H1 (cell line): ENCODE results near the gene SPACDR. TPM values are rescaled to one million over a fixed set of nuclear protein-coding genes. Genes with fewer than 3 reads are reported as not detected.

ENCODE experiments used
- CTCF ChIA-PET: fragments of 300-600 bp; sonication (Branson Sonifier 250); formaldehyde crosslinking; loops from one replicate; lab custom pipeline; 2021; ENCODE audit not compliant: partially characterized antibody; lab: Charles Lee
- POLR2A ChIA-PET: fragments of 300-600 bp; sonication (Branson Sonifier 250); formaldehyde crosslinking; loops from one replicate; lab custom pipeline; 2021; ENCODE audit warnings: inconsistent platforms; ENCODE audit not compliant: partially characterized antibody; lab: Charles Lee
- DNase-seq, 2 experiments: peaks; one replicate each; pipeline versions ENCODE4 v3.0.0 to v3.0.0-alpha.2; 2010 to 2022; ENCODE audit warnings: low spot score in 2 of 2, low read depth in 1 of 2, mixed read lengths in 1 of 2
- FAIRE-seq: peaks from 2 replicates; lab custom pipeline; 2011; peaks lifted over from hg19 to GRCh38; lab: Jason Lieb, UNC
- H2AFZ ChIP-seq: 2 replicates; pipeline ENCODE4 v1.8.1; 2012; ENCODE audit warnings: low read length, inconsistent platforms
- H2AK5ac ChIP-seq: 2 replicates; pipeline ENCODE4 v1.6.1; 2013; ENCODE audit warnings: low read depth, low read length
- H2BK120ac ChIP-seq: replicated peaks from 2 replicates; pipeline ENCODE3; 2013; ENCODE audit warnings: low read depth, low read length, inconsistent platforms
- H2BK12ac ChIP-seq: 2 replicates; pipeline ENCODE4 v1.6.1; 2013; ENCODE audit warnings: low read depth, low read length
- H2BK15ac ChIP-seq: 2 replicates; pipeline ENCODE4 v1.6.1; 2013; ENCODE audit warnings: low read length
- H2BK20ac ChIP-seq: 2 replicates; pipeline ENCODE4 v1.6.1; 2013; ENCODE audit warnings: low read length
- H2BK5ac ChIP-seq: 2 replicates; pipeline ENCODE4 v1.6.1; 2013; ENCODE audit warnings: low read depth, low read length
- H3K14ac ChIP-seq: 2 replicates; pipeline ENCODE4 v1.6.1; 2013; ENCODE audit warnings: inconsistent platforms; ENCODE audit not compliant: insufficient read length
- H3K18ac ChIP-seq: 2 replicates; pipeline ENCODE4 v1.6.1; 2013; ENCODE audit warnings: low read length; ENCODE audit errors: extremely low read depth
- H3K23ac ChIP-seq: 2 replicates; pipeline ENCODE4 v1.6.1; 2013; ENCODE audit warnings: inconsistent platforms; ENCODE audit not compliant: insufficient read length
- H3K23me2 ChIP-seq: 2 replicates; pipeline ENCODE4 v1.6.1; 2013; ENCODE audit warnings: low read depth, low read length
- H3K27ac ChIP-seq: 2 replicates; pipeline ENCODE4 v1.6.1; 2011; ENCODE audit warnings: low read depth, low read length, inconsistent platforms
- H3K27me3 ChIP-seq, 4 experiments: replicated peaks in 1 of 4; 1 replicate in 1 of 4; 2 replicates in 3 of 4; pipeline versions ENCODE4 v1.6.1 to v1.8.1; 2011 to 2013; ENCODE audit warnings: low read length in 3 of 4, mild to moderate bottlenecking in 3 of 4, inconsistent platforms in 2 of 4, mixed read lengths in 2 of 4, moderate library complexity in 1 of 4; ENCODE audit not compliant: control insufficient read depth in 3 of 4, insufficient read depth in 3 of 4; ENCODE audit errors: extremely low read depth in 1 of 4
- H3K36me3 ChIP-seq, 4 experiments: 2 replicates each; pipeline versions ENCODE4 v1.6.1 to v1.8.1; 2011 to 2013; ENCODE audit warnings: mild to moderate bottlenecking in 4 of 4, low read length in 3 of 4, moderate library complexity in 2 of 4, control low read depth in 1 of 4, inconsistent platforms in 1 of 4; ENCODE audit not compliant: insufficient read depth in 4 of 4, control insufficient read depth in 2 of 4
- H3K4ac ChIP-seq: replicated peaks from 2 replicates; pipeline ENCODE3; 2013; ENCODE audit warnings: low read length, low read depth, mixed read lengths, inconsistent platforms; ENCODE audit not compliant: insufficient read length
- H3K4me1 ChIP-seq, 4 experiments: replicated peaks in 1 of 4; 1 replicate in 1 of 4; 2 replicates in 3 of 4; pipeline versions ENCODE4 v1.6.1 to v1.8.1; 2011 to 2013; ENCODE audit warnings: low read length in 3 of 4, inconsistent platforms in 2 of 4, mixed read lengths in 1 of 4; ENCODE audit not compliant: insufficient read depth in 4 of 4, control insufficient read depth in 3 of 4
- H3K4me2 ChIP-seq, 2 experiments: 2 replicates each; pipeline versions ENCODE4 v1.6.1 to v1.8.1; 2011 to 2013; ENCODE audit warnings: low read depth in 2 of 2, low read length in 2 of 2, control low read depth in 1 of 2, inconsistent platforms in 1 of 2, mild to moderate bottlenecking in 1 of 2; ENCODE audit not compliant: insufficient read depth in 1 of 2
- H3K4me3 ChIP-seq, 4 experiments: fragments of 200-600, 300-600 bp in 1 of 4; sonication (generic), shearing (Covaris generic), sonication (Bioruptor Twin) in 1 of 4; 2 replicates each; pipeline versions ENCODE4 v1.5.1 to v1.8.1; 2011 to 2016; ENCODE audit warnings: low read length in 4 of 4, low read depth in 3 of 4, control low read depth in 2 of 4, inconsistent platforms in 2 of 4, mild to moderate bottlenecking in 2 of 4, mixed read lengths in 1 of 4, moderate library complexity in 1 of 4; ENCODE audit not compliant: insufficient read depth in 2 of 4; ENCODE audit errors: extremely low read depth in 1 of 4
- H3K56ac ChIP-seq: replicated peaks from 2 replicates; pipeline ENCODE3; 2013; ENCODE audit warnings: low read depth, mild to moderate bottlenecking, mixed read lengths, low read length, inconsistent platforms; ENCODE audit not compliant: insufficient read length
- H3K79me1 ChIP-seq: 2 replicates; pipeline ENCODE4 v1.6.1; 2013; ENCODE audit warnings: low read depth, low read length, control low read depth
- H3K79me2 ChIP-seq, 2 experiments: 2 replicates each; pipeline versions ENCODE4 v1.6.1 to v1.8.1; 2012 to 2013; ENCODE audit warnings: low read length in 2 of 2, mild to moderate bottlenecking in 2 of 2, inconsistent platforms in 1 of 2; ENCODE audit not compliant: insufficient read depth in 2 of 2, control insufficient read depth in 1 of 2
- H3K9ac ChIP-seq, 4 experiments: replicated peaks in 1 of 4; 1 replicate in 1 of 4; 2 replicates in 3 of 4; pipeline versions ENCODE4 v1.6.1 to v1.8.1; 2011 to 2013; ENCODE audit warnings: low read depth in 3 of 4, low read length in 3 of 4, control low read depth in 2 of 4, mild to moderate bottlenecking in 2 of 4, moderate library complexity in 2 of 4, inconsistent platforms in 1 of 4; ENCODE audit errors: extremely low read depth in 1 of 4
- H3K9me3 ChIP-seq, 2 experiments: 2 replicates each; pipeline versions ENCODE4 v1.6.1 to v1.8.1; 2012 to 2013; ENCODE audit warnings: mild to moderate bottlenecking in 2 of 2, moderate library complexity in 2 of 2, control low read depth in 1 of 2, inconsistent platforms in 1 of 2, low read depth in 1 of 2, low read length in 1 of 2, mixed read lengths in 1 of 2; ENCODE audit not compliant: insufficient read depth in 2 of 2
- H4K20me1 ChIP-seq, 2 experiments: replicated peaks in 1 of 2; 2 replicates each; pipeline versions ENCODE3 to v1.8.1; 2011 to 2013; ENCODE audit warnings: inconsistent platforms in 2 of 2, low read length in 2 of 2, mild to moderate bottlenecking in 1 of 2; ENCODE audit not compliant: insufficient read depth in 2 of 2, control insufficient read depth in 1 of 2
- H4K5ac ChIP-seq: 2 replicates; pipeline ENCODE4 v1.6.1; 2013; ENCODE audit warnings: low read length, low read depth, mixed read lengths, inconsistent platforms; ENCODE audit not compliant: insufficient read length
- H4K8ac ChIP-seq: 2 replicates; pipeline ENCODE4 v1.8.0; 2013; ENCODE audit warnings: mild to moderate bottlenecking, moderate library complexity, low read length, inconsistent platforms; ENCODE audit not compliant: insufficient read depth; ENCODE audit errors: extremely low read depth
- H4K91ac ChIP-seq: replicated peaks from 2 replicates; pipeline ENCODE3; 2013; ENCODE audit warnings: low read length, mixed read lengths, inconsistent platforms; ENCODE audit not compliant: insufficient read length
- POLR2AphosphoS5 ChIP-seq: IDR thresholded peaks from 2 replicates; pipeline ENCODE4 v1.6.1; 2011; ENCODE audit warnings: low read depth, low read length
- TAF1 ChIP-seq: IDR thresholded peaks from 2 replicates; pipeline ENCODE4 v1.6.1; 2011; ENCODE audit warnings: mild to moderate bottlenecking, low read depth, low read length
- ZNF274 ChIP-seq: IDR thresholded peaks from 2 replicates; pipeline ENCODE4 v1.7.0; 2012; ENCODE audit warnings: low read length, borderline replicate concordance; ENCODE audit errors: extremely low read depth
- WGBS, 2 experiments: shearing (Covaris generic) in 1 of 2; methylation state at CpG; one replicate each; pipeline versions ENCODE4 v1.1.6 to v1.1.7; 2013 to 2015; ENCODE audit warnings: low lambda C conversion rate in 2 of 2, mixed read lengths in 2 of 2, inconsistent platforms in 1 of 2, low coverage in 1 of 2, missing lambda C conversion rate in 1 of 2; ENCODE audit not compliant: insufficient replicate concordance in 2 of 2, insufficient coverage in 1 of 2, insufficient read length in 1 of 2; ENCODE audit errors: extremely low coverage in 1 of 2, missing lambda C conversion rate in 1 of 2; 5-methylcytosine and 5-hydroxymethylcytosine counted together
- polyA plus RNA-seq, 7 experiments: library from polyadenylated mRNA; depleted of rRNA in 3 of 7; stranded (reverse) in 5 of 7; unstranded in 2 of 7; fragments of >200 nt in 5 of 7; fragments of 200-250 nt in 2 of 7; gene quantifications; 1 replicate in 5 of 7; 2 replicates in 1 of 7; 4 replicates in 1 of 7; pipeline versions ENCODE4 v1.2.1 to v1.2.3, GENCODE V29; 2011 to 2013; ENCODE audit warnings: missing spikeins in 2 of 7, mixed read lengths in 2 of 7
- total RNA-seq: library from RNA; stranded (reverse); fragmentation: NEBNext Ultra II Directional; extraction: Animal tissue kit (Norgen Biotek cat#: 25700); gene quantifications from 2 replicates; pipeline ENCODE4 v1.2.1, GENCODE V29; 2021

The SPACDR gene
- total and polyA plus RNA-seq, 2 of the 8 experiments (the other 6 are each of a cell fraction or from before 2014, with no cell fraction given) = 0.26 TPM; not detected in 1

GRCh38 chr7:100413889-100414288, 50.2 kb downstream of the SPACDR start:
- ChIA-PET CTCF (interaction anchor here (0.6 to 2.4 kb wide), 4 partner anchors 11 to 288 kb away, joined by 3 to 8 read pairs (median 4); no protein-coding TSS in a partner anchor), POLR2A (no interaction called here)
- H2BK20ac ChIP-seq = no peak overlapping the region
- no peak overlapping the region for H2BK120ac ChIP-seq
- H4K20me1 ChIP-seq = no peaks in the 10 kb centered on the region
- no peaks in the 10 kb centered on the region for H3K4me1 ChIP-seq
- H3K4me3 ChIP-seq = no peak overlapping the region
- no peaks in the 10 kb centered on the region for H3K79me1 ChIP-seq
- no peak overlapping the region for H4K8ac ChIP-seq
- H3K27me3 ChIP-seq = no peaks in the 10 kb centered on the region; a peak in 1 of 7 replicates
- H4K91ac ChIP-seq = no peak overlapping the region
- no peak overlapping the region for H3K23ac ChIP-seq
- DNase-seq (no peak), FAIRE-seq (no peak)
- no peak overlapping the region for H3K27ac ChIP-seq
- WGBS, 2 experiments = 90% methylated on average over 1 of the region's 1 CpG; no CpG with 5 or more reads in 1 of the 2 experiments
- no peak overlapping the region for H4K5ac ChIP-seq
- H2AFZ ChIP-seq = no peak overlapping the region
- no peak overlapping the region for H3K4me2 ChIP-seq
- H3K56ac ChIP-seq = no peak overlapping the region
- H2BK12ac ChIP-seq = no peak overlapping the region
- no peak overlapping the region for H3K9ac ChIP-seq
- H2BK15ac ChIP-seq = no peak overlapping the region
- no peaks in the 10 kb centered on the region for H3K23me2 ChIP-seq
- H3K18ac ChIP-seq = no peak overlapping the region
- no peaks in the 10 kb centered on the region for H3K79me2 ChIP-seq
- no peak overlapping the region for H3K4ac ChIP-seq
- H3K36me3 ChIP-seq = no peaks in the 10 kb centered on the region
- no peak overlapping the region for H3K14ac ChIP-seq
- H3K9me3 ChIP-seq = no peaks in the 10 kb centered on the region
- no peak overlapping the region for H2AK5ac ChIP-seq
- no peak overlapping the region for H2BK5ac ChIP-seq
- TF ChIP-seq ZNF274 (no peak), POLR2AphosphoS5 (no peak), TAF1 (no peak)
